ENCODE data around the gene ESRP2.

GRCh38 chr16:68267612-68268405 is 31.9 kb upstream of the ESRP2 start:
- TF ChIP-seq, protein P1, sequence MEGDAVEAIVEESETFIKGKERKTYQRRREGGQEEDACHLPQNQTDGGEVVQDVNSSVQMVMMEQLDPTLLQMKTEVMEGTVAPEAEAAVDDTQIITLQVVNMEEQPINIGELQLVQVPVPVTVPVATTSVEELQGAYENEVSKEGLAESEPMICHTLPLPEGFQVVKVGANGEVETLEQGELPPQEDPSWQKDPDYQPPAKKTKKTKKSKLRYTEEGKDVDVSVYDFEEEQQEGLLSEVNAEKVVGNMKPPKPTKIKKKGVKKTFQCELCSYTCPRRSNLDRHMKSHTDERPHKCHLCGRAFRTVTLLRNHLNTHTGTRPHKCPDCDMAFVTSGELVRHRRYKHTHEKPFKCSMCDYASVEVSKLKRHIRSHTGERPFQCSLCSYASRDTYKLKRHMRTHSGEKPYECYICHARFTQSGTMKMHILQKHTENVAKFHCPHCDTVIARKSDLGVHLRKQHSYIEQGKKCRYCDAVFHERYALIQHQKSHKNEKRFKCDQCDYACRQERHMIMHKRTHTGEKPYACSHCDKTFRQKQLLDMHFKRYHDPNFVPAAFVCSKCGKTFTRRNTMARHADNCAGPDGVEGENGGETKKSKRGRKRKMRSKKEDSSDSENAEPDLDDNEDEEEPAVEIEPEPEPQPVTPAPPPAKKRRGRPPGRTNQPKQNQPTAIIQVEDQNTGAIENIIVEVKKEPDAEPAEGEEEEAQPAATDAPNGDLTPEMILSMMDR (IDR thresholded peaks at IDR 0.05) = no peak
- TF ChIP-seq POLR2A (IDR thresholded peaks at IDR 0.05) (no peak), EP300 (IDR thresholded peaks at IDR 0.05) (no peak)

All from tibial nerve (tissue), 4 donors.